D721Med (cell line): ENCODE data around the gene MAB21L2.
"Not testable (repeated sequence)": the region's sequence is repeated elsewhere in the genome, so short reads cannot be mapped to it uniquely, and the experiment has no call there.

Source experiments
- DNase-seq: peaks from one replicate; pipeline ENCODE4 v3.0.0; 2011; ENCODE audit warnings: low spot score; ENCODE audit not compliant: insufficient read length
- FAIRE-seq: peaks from 2 replicates; lab custom pipeline; 2011; peaks lifted over from hg19 to GRCh38; lab: Jason Lieb, UNC
- TF ChIP-seq, protein P1 (sequence below): IDR thresholded peaks from 2 replicates; pipeline ENCODE4 v1.5.1; 2012; ENCODE audit warnings: mild to moderate bottlenecking, control low read depth; ENCODE audit not compliant: insufficient read depth; ENCODE audit errors: missing control alignments

The MAB21L2 gene

GRCh38 chr4:150543042-150543441 lies 38.9 kb upstream of the MAB21L2 start:
- TF ChIP-seq, protein P1, sequence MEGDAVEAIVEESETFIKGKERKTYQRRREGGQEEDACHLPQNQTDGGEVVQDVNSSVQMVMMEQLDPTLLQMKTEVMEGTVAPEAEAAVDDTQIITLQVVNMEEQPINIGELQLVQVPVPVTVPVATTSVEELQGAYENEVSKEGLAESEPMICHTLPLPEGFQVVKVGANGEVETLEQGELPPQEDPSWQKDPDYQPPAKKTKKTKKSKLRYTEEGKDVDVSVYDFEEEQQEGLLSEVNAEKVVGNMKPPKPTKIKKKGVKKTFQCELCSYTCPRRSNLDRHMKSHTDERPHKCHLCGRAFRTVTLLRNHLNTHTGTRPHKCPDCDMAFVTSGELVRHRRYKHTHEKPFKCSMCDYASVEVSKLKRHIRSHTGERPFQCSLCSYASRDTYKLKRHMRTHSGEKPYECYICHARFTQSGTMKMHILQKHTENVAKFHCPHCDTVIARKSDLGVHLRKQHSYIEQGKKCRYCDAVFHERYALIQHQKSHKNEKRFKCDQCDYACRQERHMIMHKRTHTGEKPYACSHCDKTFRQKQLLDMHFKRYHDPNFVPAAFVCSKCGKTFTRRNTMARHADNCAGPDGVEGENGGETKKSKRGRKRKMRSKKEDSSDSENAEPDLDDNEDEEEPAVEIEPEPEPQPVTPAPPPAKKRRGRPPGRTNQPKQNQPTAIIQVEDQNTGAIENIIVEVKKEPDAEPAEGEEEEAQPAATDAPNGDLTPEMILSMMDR = no peak
- FAIRE-seq (peak; percentile 83), DNase-seq (no peak)

- FAIRE-seq (no peak), DNase-seq (no peak)
- TF ChIP-seq, protein P1 = no peak
Observed at GRCh38 chr4:150546286-150546685, 35.7 kb upstream of the MAB21L2 start.

DNA sequence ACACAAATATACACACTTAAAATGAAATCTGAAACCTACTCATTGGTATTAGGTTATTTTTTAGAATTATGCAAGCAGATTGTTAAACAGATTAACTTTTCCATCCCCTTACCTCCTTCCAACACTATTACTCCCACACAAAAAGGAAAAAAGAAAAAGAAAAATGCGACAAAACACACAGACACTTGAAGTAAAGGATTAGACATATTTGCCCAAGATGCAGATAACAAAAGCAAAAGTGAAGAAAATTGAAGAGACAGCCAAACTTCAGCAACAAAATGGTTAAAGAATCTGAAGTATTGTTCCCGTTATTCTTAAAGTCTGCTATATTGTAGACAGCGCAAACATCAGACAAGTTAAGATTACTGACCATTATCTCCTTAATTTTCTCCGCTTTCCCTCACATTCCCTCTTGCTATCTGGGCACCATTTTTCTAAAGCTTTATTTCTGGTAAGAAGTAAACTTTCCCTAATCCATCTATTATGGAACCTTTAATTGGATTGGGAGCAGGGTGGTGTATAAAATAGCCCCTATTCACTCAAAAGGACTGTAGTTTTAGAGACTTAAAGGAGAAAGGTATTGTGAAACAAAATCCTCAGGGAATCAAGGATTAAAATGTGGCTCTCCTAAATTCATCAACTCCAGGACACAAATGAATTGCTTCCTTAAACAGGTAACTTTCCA lies 34.7 kb upstream of the MAB21L2 start:
- no peak for DNase-seq

GRCh38 chr4:150557811-150558210 lies 24.1 kb upstream of the MAB21L2 start:
- DNase-seq, FAIRE-seq: not testable (repeated sequence)

More for the DNA sequence above, 34.7 kb upstream of the MAB21L2 start:
- FAIRE-seq = peak; percentile 38
- TF ChIP-seq, protein P1 = no peak

GRCh38 chr4:150561143-150561737 lies 20.7 kb upstream of the MAB21L2 start:
- FAIRE-seq (peak; percentile 99), DNase-seq (no peak)
- TF ChIP-seq, protein P1 = no peak

DNA sequence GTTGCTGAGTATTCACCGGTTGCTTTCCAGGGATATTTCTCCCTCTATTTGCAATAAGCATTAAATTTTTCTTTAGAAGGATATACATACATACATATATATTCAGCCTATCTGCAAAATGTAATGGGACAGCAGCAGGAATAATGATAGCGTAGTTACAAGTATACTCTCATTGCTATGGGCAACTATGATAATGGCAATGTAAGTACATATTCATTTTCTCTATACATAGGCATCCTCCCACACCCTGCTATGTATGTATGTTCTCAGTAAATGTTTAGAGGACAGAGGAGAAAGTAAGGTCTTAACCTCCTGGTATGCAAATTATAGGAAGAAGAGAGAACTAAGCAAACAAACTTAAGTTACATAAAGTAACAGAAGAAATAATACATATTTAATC lies 19.7 kb upstream of the MAB21L2 start:
- FAIRE-seq (peak; percentile 51), DNase-seq (no peak)

DNA sequence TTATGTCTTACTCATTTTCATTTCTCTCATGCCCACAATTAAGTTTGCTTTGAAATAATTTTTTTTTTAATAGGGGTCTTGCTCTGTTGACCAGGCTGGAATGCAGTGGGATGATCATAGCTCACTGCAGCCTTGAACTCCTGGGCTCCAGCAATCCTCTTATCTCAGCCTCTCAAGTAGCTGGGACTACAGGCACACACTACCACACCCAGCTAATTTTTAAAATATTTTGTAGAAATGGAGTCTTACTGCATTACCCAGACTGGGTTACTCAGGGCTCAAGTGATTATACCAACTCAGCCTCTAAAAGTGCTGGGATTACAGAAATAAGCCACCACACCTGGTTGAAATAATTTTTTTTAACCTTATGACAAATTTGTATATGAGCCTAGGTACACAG lies 19.2 kb upstream of the MAB21L2 start:
- TF ChIP-seq, protein P1 = no peak
- no peak for FAIRE-seq
- no peak for DNase-seq

More for the DNA sequence above, 19.7 kb upstream of the MAB21L2 start:
- TF ChIP-seq, protein P1 = no peak

DNA sequence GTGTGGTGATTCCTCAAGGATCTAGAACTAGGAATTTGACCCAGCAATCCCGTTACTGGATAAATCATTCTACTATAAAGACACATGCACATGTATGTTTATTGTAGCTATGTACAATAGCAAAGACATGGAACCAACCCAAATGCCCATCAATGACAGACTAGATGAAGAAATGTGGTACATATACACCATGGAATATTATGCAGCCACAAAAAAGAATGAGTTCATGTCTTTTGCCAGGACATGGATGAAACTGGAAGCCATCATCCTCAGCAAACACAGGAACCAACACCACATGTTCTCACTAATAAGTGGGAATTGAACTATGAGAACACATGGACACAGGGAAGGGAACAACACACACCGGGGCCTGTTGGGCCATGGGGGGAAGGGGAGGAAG lies 17.0 kb upstream of the MAB21L2 start:
- not testable (repeated sequence) for FAIRE-seq, DNase-seq
